HepG2 (cell line): ENCODE measurements around the gene TOP1. TPM values are rescaled to one million over a fixed set of nuclear protein-coding genes. Genes with fewer than 3 reads are reported as not detected.
A peak's percentile ranks its signal among the peaks of the same experiment; 100 is the strongest.

Experiments used
- GABPB1 ChIP-seq: IDR thresholded peaks from 2 replicates; pipeline ENCODE4 v1.6.1; 2016; ENCODE audit warnings: mild to moderate bottlenecking, missing genetic modification reagents, moderate library complexity, missing compliant biosample characterization
- JUNB ChIP-seq: sonication (generic); formaldehyde crosslinking; IDR thresholded peaks from 2 replicates; pipeline ENCODE4 v1.8.0; 2022; ENCODE audit warnings: missing genetic modification reagents, mild to moderate bottlenecking, borderline replicate concordance
- NFKB2 ChIP-seq: sonication (generic); formaldehyde crosslinking; IDR thresholded peaks from 2 replicates; pipeline ENCODE4 v1.4.0; 2020; ENCODE audit warnings: missing genetic modification reagents, borderline replicate concordance
- PBX2 ChIP-seq: IDR thresholded peaks from 2 replicates; pipeline ENCODE4 v1.6.1; 2016; ENCODE audit warnings: control low read depth
- PLRG1 ChIP-seq: fragments of 450-650 bp; conservative IDR thresholded peaks from 2 replicates; pipeline ENCODE4 v1.6.1; 2016
- SRSF9 ChIP-seq: fragments of 200-400 bp; formaldehyde crosslinking; IDR thresholded peaks from 2 replicates; pipeline ENCODE4 v1.6.1; 2018; ENCODE audit warnings: borderline replicate concordance, mild to moderate bottlenecking, low read depth, low read length; ENCODE audit not compliant: insufficient read depth, poor library complexity, severe bottlenecking
- ZC3H13 ChIP-seq: sonication (generic); formaldehyde crosslinking; IDR thresholded peaks from 2 replicates; pipeline ENCODE4 v1.8.1; 2023; ENCODE audit warnings: mild to moderate bottlenecking, missing genetic modification reagents, moderate library complexity
- ZNF224 ChIP-seq: sonication (generic); formaldehyde crosslinking; IDR thresholded peaks from 2 replicates; pipeline ENCODE4 v1.5.0; 2020; ENCODE audit warnings: mild to moderate bottlenecking, missing genetic modification reagents
- ZNF260 ChIP-seq: sonication (generic); formaldehyde crosslinking; IDR thresholded peaks from 2 replicates; pipeline ENCODE4 v1.4.0; 2020; ENCODE audit warnings: missing genetic modification reagents, low read depth, mild to moderate bottlenecking, borderline replicate concordance
- ZNF34 ChIP-seq: sonication (generic); formaldehyde crosslinking; IDR thresholded peaks from 2 replicates; pipeline ENCODE4 v1.4.0; 2020; ENCODE audit warnings: mild to moderate bottlenecking, missing genetic modification reagents, borderline replicate concordance
- polyA plus RNA-seq, 8 experiments: library from polyadenylated mRNA; depleted of rRNA in 3 of 8; stranded (reverse) in 7 of 8; unstranded in 1 of 8; fragments of >200 nt; fragmentation: Illumina TruSeq in 4 of 8; extraction: Trizol in 4 of 8; gene quantifications; 2 replicates each; pipeline versions ENCODE4 v1.2.1 to v1.2.3, GENCODE V29; 2011 to 2016; ENCODE audit warnings: low read depth in 4 of 8, missing spikeins in 1 of 8, mixed read lengths in 1 of 8; ENCODE audit not compliant: insufficient read depth in 1 of 8
- total RNA-seq, 5 experiments: library from RNA; depleted of rRNA; stranded (reverse); fragments of >200 nt; fragmentation: Illumina TruSeq; extraction: Trizol; gene quantifications; 2 replicates each; pipeline ENCODE4 v1.2.3, GENCODE V29; 2016; ENCODE audit warnings: low read depth in 1 of 5
- TF ChIP-seq, protein P1 (sequence below): sonication (generic); formaldehyde crosslinking; IDR thresholded peaks from 2 replicates; pipeline ENCODE4 v1.5.0; 2020; ENCODE audit warnings: mild to moderate bottlenecking, missing genetic modification reagents, borderline replicate concordance
- TF ChIP-seq, protein P2 (sequence below): sonication (generic); formaldehyde crosslinking; IDR thresholded peaks from 2 replicates; pipeline ENCODE4 v1.9.0; 2021; ENCODE audit warnings: mild to moderate bottlenecking, missing genetic modification reagents

The TOP1 gene
- total and polyA plus RNA-seq, 2 of the 13 experiments (the other 11 are each of a cell fraction or from before 2014, with no cell fraction given) = 10.2 to 19.4 TPM

GRCh38 chr20:41028359-41029149 is at the start of gene TOP1 (continued):
- TF ChIP-seq, protein P1, sequence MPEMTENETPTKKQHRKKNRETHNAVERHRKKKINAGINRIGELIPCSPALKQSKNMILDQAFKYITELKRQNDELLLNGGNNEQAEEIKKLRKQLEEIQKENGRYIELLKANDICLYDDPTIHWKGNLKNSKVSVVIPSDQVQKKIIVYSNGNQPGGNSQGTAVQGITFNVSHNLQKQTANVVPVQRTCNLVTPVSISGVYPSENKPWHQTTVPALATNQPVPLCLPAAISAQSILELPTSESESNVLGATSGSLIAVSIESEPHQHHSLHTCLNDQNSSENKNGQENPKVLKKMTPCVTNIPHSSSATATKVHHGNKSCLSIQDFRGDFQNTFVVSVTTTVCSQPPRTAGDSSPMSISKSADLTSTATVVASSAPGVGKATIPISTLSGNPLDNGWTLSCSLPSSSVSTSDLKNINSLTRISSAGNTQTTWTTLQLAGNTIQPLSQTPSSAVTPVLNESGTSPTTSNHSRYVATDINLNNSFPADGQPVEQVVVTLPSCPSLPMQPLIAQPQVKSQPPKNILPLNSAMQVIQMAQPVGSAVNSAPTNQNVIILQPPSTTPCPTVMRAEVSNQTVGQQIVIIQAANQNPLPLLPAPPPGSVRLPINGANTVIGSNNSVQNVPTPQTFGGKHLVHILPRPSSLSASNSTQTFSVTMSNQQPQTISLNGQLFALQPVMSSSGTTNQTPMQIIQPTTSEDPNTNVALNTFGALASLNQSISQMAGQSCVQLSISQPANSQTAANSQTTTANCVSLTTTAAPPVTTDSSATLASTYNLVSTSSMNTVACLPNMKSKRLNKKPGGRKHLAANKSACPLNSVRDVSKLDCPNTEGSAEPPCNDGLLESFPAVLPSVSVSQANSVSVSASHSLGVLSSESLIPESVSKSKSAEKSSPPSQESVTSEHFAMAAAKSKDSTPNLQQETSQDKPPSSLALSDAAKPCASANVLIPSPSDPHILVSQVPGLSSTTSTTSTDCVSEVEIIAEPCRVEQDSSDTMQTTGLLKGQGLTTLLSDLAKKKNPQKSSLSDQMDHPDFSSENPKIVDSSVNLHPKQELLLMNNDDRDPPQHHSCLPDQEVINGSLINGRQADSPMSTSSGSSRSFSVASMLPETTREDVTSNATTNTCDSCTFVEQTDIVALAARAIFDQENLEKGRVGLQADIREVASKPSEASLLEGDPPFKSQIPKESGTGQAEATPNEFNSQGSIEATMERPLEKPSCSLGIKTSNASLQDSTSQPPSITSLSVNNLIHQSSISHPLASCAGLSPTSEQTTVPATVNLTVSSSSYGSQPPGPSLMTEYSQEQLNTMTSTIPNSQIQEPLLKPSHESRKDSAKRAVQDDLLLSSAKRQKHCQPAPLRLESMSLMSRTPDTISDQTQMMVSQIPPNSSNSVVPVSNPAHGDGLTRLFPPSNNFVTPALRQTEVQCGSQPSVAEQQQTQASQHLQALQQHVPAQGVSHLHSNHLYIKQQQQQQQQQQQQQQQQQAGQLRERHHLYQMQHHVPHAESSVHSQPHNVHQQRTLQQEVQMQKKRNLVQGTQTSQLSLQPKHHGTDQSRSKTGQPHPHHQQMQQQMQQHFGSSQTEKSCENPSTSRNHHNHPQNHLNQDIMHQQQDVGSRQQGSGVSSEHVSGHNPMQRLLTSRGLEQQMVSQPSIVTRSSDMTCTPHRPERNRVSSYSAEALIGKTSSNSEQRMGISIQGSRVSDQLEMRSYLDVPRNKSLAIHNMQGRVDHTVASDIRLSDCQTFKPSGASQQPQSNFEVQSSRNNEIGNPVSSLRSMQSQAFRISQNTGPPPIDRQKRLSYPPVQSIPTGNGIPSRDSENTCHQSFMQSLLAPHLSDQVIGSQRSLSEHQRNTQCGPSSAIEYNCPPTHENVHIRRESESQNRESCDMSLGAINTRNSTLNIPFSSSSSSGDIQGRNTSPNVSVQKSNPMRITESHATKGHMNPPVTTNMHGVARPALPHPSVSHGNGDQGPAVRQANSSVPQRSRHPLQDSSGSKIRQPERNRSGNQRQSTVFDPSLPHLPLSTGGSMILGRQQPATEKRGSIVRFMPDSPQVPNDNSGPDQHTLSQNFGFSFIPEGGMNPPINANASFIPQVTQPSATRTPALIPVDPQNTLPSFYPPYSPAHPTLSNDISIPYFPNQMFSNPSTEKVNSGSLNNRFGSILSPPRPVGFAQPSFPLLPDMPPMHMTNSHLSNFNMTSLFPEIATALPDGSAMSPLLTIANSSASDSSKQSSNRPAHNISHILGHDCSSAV (CRISPR knock-in tag) = no peak
- TF ChIP-seq ZNF260 (CRISPR knock-in tag) = no peak
- peak; percentile 71 for TF ChIP-seq NFKB2 (CRISPR knock-in tag)
- peak; percentile 90 for TF ChIP-seq GABPB1
- peak; percentile 27; the same call in 1 of the 2 replicates for TF ChIP-seq PBX2
- TF ChIP-seq ZC3H13 (CRISPR knock-in tag) = no peak
- peak; percentile 69; the same call in 1 of the 2 replicates for TF ChIP-seq ZNF34 (CRISPR knock-in tag)
- TF ChIP-seq, protein P2, sequence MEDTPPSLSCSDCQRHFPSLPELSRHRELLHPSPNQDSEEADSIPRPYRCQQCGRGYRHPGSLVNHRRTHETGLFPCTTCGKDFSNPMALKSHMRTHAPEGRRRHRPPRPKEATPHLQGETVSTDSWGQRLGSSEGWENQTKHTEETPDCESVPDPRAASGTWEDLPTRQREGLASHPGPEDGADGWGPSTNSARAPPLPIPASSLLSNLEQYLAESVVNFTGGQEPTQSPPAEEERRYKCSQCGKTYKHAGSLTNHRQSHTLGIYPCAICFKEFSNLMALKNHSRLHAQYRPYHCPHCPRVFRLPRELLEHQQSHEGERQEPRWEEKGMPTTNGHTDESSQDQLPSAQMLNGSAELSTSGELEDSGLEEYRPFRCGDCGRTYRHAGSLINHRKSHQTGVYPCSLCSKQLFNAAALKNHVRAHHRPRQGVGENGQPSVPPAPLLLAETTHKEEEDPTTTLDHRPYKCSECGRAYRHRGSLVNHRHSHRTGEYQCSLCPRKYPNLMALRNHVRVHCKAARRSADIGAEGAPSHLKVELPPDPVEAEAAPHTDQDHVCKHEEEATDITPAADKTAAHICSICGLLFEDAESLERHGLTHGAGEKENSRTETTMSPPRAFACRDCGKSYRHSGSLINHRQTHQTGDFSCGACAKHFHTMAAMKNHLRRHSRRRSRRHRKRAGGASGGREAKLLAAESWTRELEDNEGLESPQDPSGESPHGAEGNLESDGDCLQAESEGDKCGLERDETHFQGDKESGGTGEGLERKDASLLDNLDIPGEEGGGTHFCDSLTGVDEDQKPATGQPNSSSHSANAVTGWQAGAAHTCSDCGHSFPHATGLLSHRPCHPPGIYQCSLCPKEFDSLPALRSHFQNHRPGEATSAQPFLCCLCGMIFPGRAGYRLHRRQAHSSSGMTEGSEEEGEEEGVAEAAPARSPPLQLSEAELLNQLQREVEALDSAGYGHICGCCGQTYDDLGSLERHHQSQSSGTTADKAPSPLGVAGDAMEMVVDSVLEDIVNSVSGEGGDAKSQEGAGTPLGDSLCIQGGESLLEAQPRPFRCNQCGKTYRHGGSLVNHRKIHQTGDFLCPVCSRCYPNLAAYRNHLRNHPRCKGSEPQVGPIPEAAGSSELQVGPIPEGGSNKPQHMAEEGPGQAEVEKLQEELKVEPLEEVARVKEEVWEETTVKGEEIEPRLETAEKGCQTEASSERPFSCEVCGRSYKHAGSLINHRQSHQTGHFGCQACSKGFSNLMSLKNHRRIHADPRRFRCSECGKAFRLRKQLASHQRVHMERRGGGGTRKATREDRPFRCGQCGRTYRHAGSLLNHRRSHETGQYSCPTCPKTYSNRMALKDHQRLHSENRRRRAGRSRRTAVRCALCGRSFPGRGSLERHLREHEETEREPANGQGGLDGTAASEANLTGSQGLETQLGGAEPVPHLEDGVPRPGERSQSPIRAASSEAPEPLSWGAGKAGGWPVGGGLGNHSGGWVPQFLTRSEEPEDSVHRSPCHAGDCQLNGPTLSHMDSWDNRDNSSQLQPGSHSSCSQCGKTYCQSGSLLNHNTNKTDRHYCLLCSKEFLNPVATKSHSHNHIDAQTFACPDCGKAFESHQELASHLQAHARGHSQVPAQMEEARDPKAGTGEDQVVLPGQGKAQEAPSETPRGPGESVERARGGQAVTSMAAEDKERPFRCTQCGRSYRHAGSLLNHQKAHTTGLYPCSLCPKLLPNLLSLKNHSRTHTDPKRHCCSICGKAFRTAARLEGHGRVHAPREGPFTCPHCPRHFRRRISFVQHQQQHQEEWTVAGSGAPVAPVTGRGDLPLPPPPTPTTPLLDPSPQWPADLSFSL (CRISPR knock-in tag) = no peak
- TF ChIP-seq ZNF224 (CRISPR knock-in tag) = peak; percentile 9; the same call in 1 of the 2 replicates
- no peak for TF ChIP-seq JUNB (CRISPR knock-in tag)
- no peak for TF ChIP-seq SRSF9
- no peak for TF ChIP-seq PLRG1
